Caco-2 (cell line): ENCODE data around the gene DNLZ. TPM values are rescaled to one million over a fixed set of nuclear protein-coding genes. Genes with fewer than 3 reads are reported as not detected.

Experiments
- BruUV-seq: library from RNA; stranded (reverse); fragments of 400-500 nt; replicated peaks from 2 replicates; lab custom pipeline; 2021; lab: Mats Ljungman, UMichigan
- CTCF ChIA-PET: fragments of 300-600 bp; sonication (Branson Sonifier 250); formaldehyde crosslinking; loops from one replicate; lab custom pipeline; 2022; ENCODE audit warnings: antibody characterized with exemption; lab: Charles Lee
- POLR2A ChIA-PET: fragments of 300-600 bp; sonication (Branson Sonifier 250); formaldehyde crosslinking; loops from one replicate; lab custom pipeline; 2022; ENCODE audit warnings: antibody characterized with exemption; lab: Charles Lee
- DNase-seq, 2 experiments: peaks; one replicate each; pipeline versions ENCODE4 v3.0.0 to v3.0.0-alpha.2; 2020 to 2022
- H3K27me3 ChIP-seq: replicated peaks from 2 replicates; pipeline ENCODE4 v1.6.0; 2011; ENCODE audit warnings: low read length; ENCODE audit not compliant: control insufficient read depth, insufficient read depth
- H3K36me3 ChIP-seq: 2 replicates; pipeline ENCODE4 v1.5.1; 2011; ENCODE audit warnings: low read length; ENCODE audit not compliant: control insufficient read depth, insufficient read depth
- H3K4me1 ChIP-seq: fragments of 250-450 bp; sonication (Bioruptor Pico); 2 replicates; pipeline ENCODE4 v1.5.1; 2020; ENCODE audit warnings: mild to moderate bottlenecking
- H3K4me3 ChIP-seq: 2 replicates; pipeline ENCODE4 v1.5.1; 2011; ENCODE audit warnings: low read depth, mild to moderate bottlenecking, control low read depth, low read length
- H3K9me3 ChIP-seq: fragments of 250-450 bp; sonication (Bioruptor Pico); 2 replicates; pipeline ENCODE4 v1.5.1; 2020; ENCODE audit warnings: mild to moderate bottlenecking, moderate library complexity
- H3K27ac Mint-ChIP-seq: one replicate; pipeline ENCODE4 v1.8.0; 2022; ENCODE audit warnings: mixed read lengths; ENCODE audit not compliant: unreplicated experiment
- H3K27me3 Mint-ChIP-seq: one replicate; pipeline ENCODE4 v1.8.0; 2022; ENCODE audit warnings: mixed read lengths; ENCODE audit not compliant: insufficient read depth, unreplicated experiment
- H3K36me3 Mint-ChIP-seq: one replicate; pipeline ENCODE4 v1.8.0; 2022; ENCODE audit warnings: mild to moderate bottlenecking, mixed read lengths; ENCODE audit not compliant: insufficient read depth, unreplicated experiment
- H3K4me1 Mint-ChIP-seq: one replicate; pipeline ENCODE4 v1.8.0; 2022; ENCODE audit warnings: low read depth, mixed read lengths; ENCODE audit not compliant: unreplicated experiment
- H3K4me3 Mint-ChIP-seq: one replicate; pipeline ENCODE4 v1.8.0; 2022; ENCODE audit warnings: mild to moderate bottlenecking, moderate library complexity, mixed read lengths; ENCODE audit not compliant: unreplicated experiment
- H3K9me3 Mint-ChIP-seq: one replicate; pipeline ENCODE4 v1.8.0; 2022; ENCODE audit warnings: mixed read lengths; ENCODE audit not compliant: unreplicated experiment
- CTCF ChIP-seq, 2 experiments: fragments of 200-600 bp in 1 of 2; IDR thresholded peaks; 1 replicate in 1 of 2; 2 replicates in 1 of 2; pipeline versions ENCODE4 v1.5.1 to v1.8.0; 2011 to 2022; ENCODE audit warnings: antibody characterized with exemption in 1 of 2, control low read depth in 1 of 2, inconsistent platforms in 1 of 2, low read depth in 1 of 2, low read length in 1 of 2, mild to moderate bottlenecking in 1 of 2, moderate library complexity in 1 of 2; ENCODE audit not compliant: insufficient read depth in 1 of 2, severe bottlenecking in 1 of 2, unreplicated experiment in 1 of 2
- intact Hi-C: fragments of 100-400 bp; cut with micrococcal nuclease; formaldehyde crosslinking; loops from one replicate; pipeline ENCODE4 v1.10.0; 2022; ENCODE audit not compliant: unreplicated experiment
- total RNA-seq: library from RNA; stranded (reverse); gene quantifications from 2 replicates; pipeline ENCODE4 v1.2.3, GENCODE V29; 2022

Gene DNLZ
- total RNA-seq, 1 experiment from 2014 or later: 29.1 TPM

DNA sequence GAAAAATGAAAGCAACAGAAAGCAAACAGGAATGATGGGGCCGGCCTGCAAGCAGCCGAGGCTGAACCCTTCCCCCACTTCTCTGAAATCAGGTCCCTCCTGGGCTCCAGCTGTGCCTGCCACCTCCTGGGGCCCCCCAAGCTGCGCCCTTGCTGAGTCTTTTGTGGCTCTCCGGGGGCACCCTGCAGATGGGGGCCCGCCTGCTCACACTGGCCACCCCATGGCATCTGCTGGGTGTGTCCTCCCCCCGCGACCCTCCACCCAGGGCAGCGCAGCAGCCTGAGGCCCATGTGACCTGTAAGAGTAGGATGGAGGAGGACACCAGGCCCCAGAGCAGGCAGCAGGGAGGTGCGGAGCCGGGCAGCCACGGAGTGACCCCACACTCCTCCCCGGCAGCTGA is 30.5 kb downstream of the DNLZ start:
- no peaks in the 10 kb centered on the region for H3K9me3 Mint-ChIP-seq
- ChIA-PET CTCF (no interaction called here), POLR2A (no interaction called here)
- DNase-seq: no peak
- no peaks in the 10 kb centered on the region for H3K27me3 Mint-ChIP-seq
- Histone ChIP-seq H3K27me3 (no peaks in the 10 kb centered on the region), H3K36me3 (no peaks in the 10 kb centered on the region; the same call in 1 of the 2 replicates), H3K4me1 (peaks cover 13% of the 10 kb centered on the region), H3K9me3 (no peaks in the 10 kb centered on the region), H3K4me3 (no peak overlapping the region)
- H3K4me1 Mint-ChIP-seq: peaks cover 6% of the 10 kb centered on the region
- peaks cover 18% of the 10 kb centered on the region for H3K36me3 Mint-ChIP-seq
- no peak for TF ChIP-seq CTCF (IDR thresholded peaks at IDR 0.05; ENCODE audit: insufficient read depth in 1 of 2, low read depth in 1 of 2, low read length in 1 of 2, severe bottlenecking in 1 of 2, unreplicated experiment in 1 of 2)
- intact Hi-C loops: no loop called here
- no TSS peak for BruUV-seq
- no peak overlapping the region for H3K27ac Mint-ChIP-seq
- H3K4me3 Mint-ChIP-seq: no peak overlapping the region

- CTCF ChIA-PET: no interaction called here
- Histone ChIP-seq H3K27me3 (no peaks in the 10 kb centered on the region), H3K9me3 (no peaks in the 10 kb centered on the region), H3K36me3 (no peaks in the 10 kb centered on the region; the same call in 1 of the 2 replicates), H3K4me1 (peaks cover 14% of the 10 kb centered on the region), H3K4me3 (no peak overlapping the region)
- H3K27ac Mint-ChIP-seq: no peak overlapping the region
- TF ChIP-seq CTCF (IDR thresholded peaks at IDR 0.05; ENCODE audit: insufficient read depth in 1 of 2, low read depth in 1 of 2, low read length in 1 of 2, severe bottlenecking in 1 of 2, unreplicated experiment in 1 of 2): no peak
- no peak for DNase-seq
- H3K9me3 Mint-ChIP-seq: no peaks in the 10 kb centered on the region
- no TSS peak for BruUV-seq
- no peak overlapping the region for H3K4me3 Mint-ChIP-seq
- POLR2A ChIA-PET: no interaction called here
- H3K4me1 Mint-ChIP-seq: peaks cover 6% of the 10 kb centered on the region
- H3K36me3 Mint-ChIP-seq: peaks cover 18% of the 10 kb centered on the region
- H3K27me3 Mint-ChIP-seq: no peaks in the 10 kb centered on the region
- intact Hi-C loops: no loop called here
These were observed 31.0 kb downstream of the DNLZ start for GRCh38 chr9:136332482-136332983.

- POLR2A ChIA-PET: no interaction called here
- peaks cover 16% of the 10 kb centered on the region for H3K4me1 ChIP-seq
- no peak for TF ChIP-seq CTCF (IDR thresholded peaks at IDR 0.05; ENCODE audit: insufficient read depth in 1 of 2, low read depth in 1 of 2, low read length in 1 of 2, severe bottlenecking in 1 of 2, unreplicated experiment in 1 of 2)
- Mint-ChIP-seq H3K27ac (no peak overlapping the region), H3K9me3 (no peaks in the 10 kb centered on the region), H3K4me3 (no peak overlapping the region), H3K4me1 (peaks cover 6% of the 10 kb centered on the region), H3K36me3 (peaks cover 18% of the 10 kb centered on the region), H3K27me3 (no peaks in the 10 kb centered on the region)
- no peaks in the 10 kb centered on the region for H3K27me3 ChIP-seq
- no peaks in the 10 kb centered on the region for H3K9me3 ChIP-seq
- CTCF ChIA-PET: no interaction called here
- no peaks in the 10 kb centered on the region for H3K36me3 ChIP-seq
- BruUV-seq: no TSS peak
- no peak overlapping the region for H3K4me3 ChIP-seq
- no peak for DNase-seq
- intact Hi-C loops: no loop called here
These were observed 31.7 kb downstream of the DNLZ start for GRCh38 chr9:136331556-136332481.
